ENCODE measurements around the gene CEP41.

Gene CEP41

GRCh38 chr7:130346941-130347340 lies 93.9 kb downstream of the CEP41 start:
- DNase-seq, result no peak

GRCh38 chr7:130346177-130346905 lies 94.5 kb downstream of the CEP41 start:
- no peak for DNase-seq

GRCh38 chr7:130345725-130346124 lies 95.1 kb downstream of the CEP41 start:
- DNase-seq, result no peak

- no peak for DNase-seq
These were observed 95.7 kb downstream of the CEP41 start for GRCh38 chr7:130345136-130345535.

GRCh38 chr7:130344271-130344866 lies 96.4 kb downstream of the CEP41 start, which contains the start of gene CPA5:
Gene CPA5 (plus strand): TSS chr7:130344816. CDS start chr7:130346486, 1,670 bp downstream.
- DNase-seq, result no peak
